ENCODE measurements around the gene TLCD3B.

The TLCD3B gene

DNA sequence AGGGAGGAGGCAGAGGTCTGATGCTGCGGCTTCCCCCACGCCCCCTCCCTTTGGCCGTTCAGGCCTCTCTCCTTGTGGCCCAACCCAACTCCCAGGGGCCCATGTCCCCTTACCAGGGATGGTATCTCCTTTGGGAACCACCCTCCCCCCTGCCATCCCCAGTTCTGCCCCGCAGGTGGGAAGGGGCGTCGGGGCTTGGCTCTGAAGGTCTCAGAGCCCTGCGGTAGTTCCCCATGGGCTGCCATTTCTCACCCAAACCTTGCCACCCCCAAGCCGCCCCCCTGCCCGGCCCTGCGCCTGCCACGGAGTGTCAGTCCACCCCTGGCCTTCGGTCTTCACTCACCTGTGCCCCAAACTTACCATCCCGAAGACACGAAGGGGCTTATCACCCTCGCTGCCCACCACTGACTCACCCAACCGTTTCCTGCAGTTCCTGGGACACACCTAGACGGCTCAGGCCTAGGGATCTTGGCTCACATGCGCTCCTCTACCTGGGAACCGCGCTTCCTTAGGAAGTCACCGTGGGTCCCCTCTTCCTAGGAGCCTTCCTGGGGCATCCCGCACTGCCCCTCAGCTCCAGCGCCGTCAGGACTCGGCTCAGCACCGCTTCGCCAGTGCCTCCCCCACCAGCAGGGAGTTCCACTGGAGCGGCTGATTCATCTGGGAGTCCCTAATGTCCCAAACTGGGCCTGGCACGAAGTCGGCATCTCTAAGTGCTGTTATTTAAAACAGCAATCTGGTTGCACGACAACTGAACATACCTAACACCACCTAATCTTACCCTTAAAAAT lies 19.2 kb downstream of the TLCD3B start:
- DNase-seq (ENCODE audit: extremely low spot score), result no peak
- ChIA-PET CTCF (interaction anchor here (0.7 kb wide), 1 partner anchor 11 kb away, joined by 3 read pairs; no protein-coding TSS in a partner anchor), POLR2A (no interaction called here)
- TF ChIP-seq NFRKB (IDR thresholded peaks at IDR 0.05) (no peak), FOXK2 (IDR thresholded peaks at IDR 0.05) (no peak), PKNOX1 (IDR thresholded peaks at IDR 0.05) (no peak), HDGF (IDR thresholded peaks at IDR 0.05; ENCODE audit: borderline replicate concordance) (no peak), CTBP1 (IDR thresholded peaks at IDR 0.05; ENCODE audit: borderline replicate concordance) (no peak), TARDBP (IDR thresholded peaks at IDR 0.05) (no peak), ZNF384 (IDR thresholded peaks at IDR 0.05) (no peak), BHLHE40 (IDR thresholded peaks at IDR 0.05; ENCODE audit: borderline replicate concordance) (no peak), ARNT (IDR thresholded peaks at IDR 0.05) (no peak), SP1 (IDR thresholded peaks at IDR 0.05) (no peak), FOXA1 (IDR thresholded peaks at IDR 0.05) (no peak), LEF1 (IDR thresholded peaks at IDR 0.05; ENCODE audit: borderline replicate concordance) (no peak), SUZ12 (IDR thresholded peaks at IDR 0.05) (no peak), FOXM1 (IDR thresholded peaks at IDR 0.05; ENCODE audit: borderline replicate concordance) (no peak), ELF4 (IDR thresholded peaks at IDR 0.05) (no peak)

DNA sequence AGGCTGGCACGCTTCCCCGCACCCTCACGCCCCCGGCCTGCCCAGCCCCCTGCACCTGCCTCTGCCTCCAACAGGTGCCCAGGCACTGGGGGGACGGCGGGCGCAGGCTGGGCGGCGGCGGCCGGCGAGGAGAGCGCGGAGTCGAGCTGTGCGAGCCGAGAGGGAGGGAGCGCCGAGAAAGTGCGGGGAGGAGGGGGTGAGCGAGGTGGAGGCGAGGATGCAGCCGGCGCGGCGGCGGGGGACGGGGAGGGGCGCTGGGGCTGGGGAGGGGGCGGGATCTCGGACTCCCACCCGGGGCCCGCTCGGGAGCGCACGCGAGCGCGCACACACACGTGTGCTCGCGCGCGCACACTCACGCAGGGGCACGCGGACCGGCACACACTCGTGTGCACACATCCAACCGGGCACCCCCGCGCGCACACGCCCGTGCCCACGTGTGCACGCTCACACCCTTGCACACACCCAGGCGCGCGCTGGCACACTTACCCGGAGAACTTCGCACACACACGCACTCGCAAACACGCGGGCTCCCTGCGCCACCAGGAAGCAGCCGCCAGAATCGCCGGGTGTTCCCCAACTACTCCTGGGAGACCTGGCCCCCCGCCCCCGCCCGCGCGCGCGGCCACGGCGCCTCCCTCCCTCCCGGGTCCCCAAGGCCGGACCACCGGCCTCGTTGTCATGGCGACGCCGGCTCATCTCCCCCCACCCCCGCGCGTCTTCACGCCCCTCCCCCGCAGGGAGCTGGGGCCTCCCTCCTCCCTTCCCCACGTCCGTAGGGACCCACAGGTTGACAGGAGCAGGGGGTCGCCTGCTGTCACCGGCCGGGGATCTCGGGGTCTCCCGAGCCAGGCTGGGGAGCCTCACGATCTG lies 20.0 kb downstream of the TLCD3B start, which contains the start of gene DOC2A:
TSS of gene DOC2A (minus strand) at position 184 of the 870 bp plus-strand sequence. CDS start 805 bp downstream, outside the sequence.
- DNase-seq (ENCODE audit: extremely low spot score), result peak; percentile 81
- CTCF ChIA-PET, result no interaction called here
- TF ChIP-seq ARNT (IDR thresholded peaks at IDR 0.05), result no peak
- TF ChIP-seq PKNOX1 (IDR thresholded peaks at IDR 0.05), result no peak
- TF ChIP-seq ELF4 (IDR thresholded peaks at IDR 0.05), result no peak
- TF ChIP-seq FOXA1 (IDR thresholded peaks at IDR 0.05), result no peak
- TF ChIP-seq L3MBTL2 (conservative IDR thresholded peaks at IDR 0.05), result peak; percentile 85
- TF ChIP-seq ZNF384 (IDR thresholded peaks at IDR 0.05), result no peak
- no peak for TF ChIP-seq BHLHE40 (IDR thresholded peaks at IDR 0.05; ENCODE audit: borderline replicate concordance)
- no peak for TF ChIP-seq SUZ12 (IDR thresholded peaks at IDR 0.05)
- POLR2A ChIA-PET, result interaction anchor here (0.6 to 1.6 kb wide), 2 partner anchors 15 to 49 kb away, joined by 3 to 4 read pairs; partner anchors contain the start of genes INO80E and TMEM219

GRCh38 chr16:30009990-30010843 lies 20.9 kb downstream of the TLCD3B start:
- CTCF ChIA-PET, result no interaction called here
- no peak for TF ChIP-seq HDGF (IDR thresholded peaks at IDR 0.05; ENCODE audit: borderline replicate concordance)
- TF ChIP-seq ELF4 (IDR thresholded peaks at IDR 0.05), result no peak
- no peak for TF ChIP-seq NFRKB (IDR thresholded peaks at IDR 0.05)
- POLR2A ChIA-PET, result interaction anchor here (0.8 to 1.6 kb wide), 3 partner anchors 11 to 48 kb away, joined by 3 to 4 read pairs (median 4); partner anchors contain the start of genes HIRIP3, INO80E and TMEM219
- DNase-seq (ENCODE audit: extremely low spot score), result no peak

GRCh38 chr16:30009085-30009862 lies 21.8 kb downstream of the TLCD3B start:
- DNase-seq (ENCODE audit: extremely low spot score), result no peak
- ChIA-PET CTCF (no interaction called here), POLR2A (interaction anchor here (0.8 to 1.4 kb wide), 3 partner anchors 9 to 14 kb away, joined by 3 to 4 read pairs (median 4); partner anchors contain the start of genes HIRIP3 and INO80E)
- no peak for TF ChIP-seq L3MBTL2 (conservative IDR thresholded peaks at IDR 0.05)
- TF ChIP-seq BHLHE40 (IDR thresholded peaks at IDR 0.05; ENCODE audit: borderline replicate concordance), result no peak
- TF ChIP-seq NFRKB (IDR thresholded peaks at IDR 0.05), result no peak
- TF ChIP-seq ELF4 (IDR thresholded peaks at IDR 0.05), result no peak
- no peak for TF ChIP-seq PKNOX1 (IDR thresholded peaks at IDR 0.05)
- TF ChIP-seq FOXK2 (IDR thresholded peaks at IDR 0.05), result no peak
- no peak for TF ChIP-seq LEF1 (IDR thresholded peaks at IDR 0.05; ENCODE audit: borderline replicate concordance)
- TF ChIP-seq HDGF (IDR thresholded peaks at IDR 0.05; ENCODE audit: borderline replicate concordance), result no peak
- no peak for TF ChIP-seq SP1 (IDR thresholded peaks at IDR 0.05)
- TF ChIP-seq ARNT (IDR thresholded peaks at IDR 0.05), result no peak
- no peak for TF ChIP-seq FOXM1 (IDR thresholded peaks at IDR 0.05; ENCODE audit: borderline replicate concordance)
- TF ChIP-seq SUZ12 (IDR thresholded peaks at IDR 0.05), result no peak
- no peak for TF ChIP-seq CTBP1 (IDR thresholded peaks at IDR 0.05; ENCODE audit: borderline replicate concordance)
- no peak for TF ChIP-seq TARDBP (IDR thresholded peaks at IDR 0.05)

All from HEK293T (cell line).